D721Med (cell line): ENCODE results near the gene HIF3A.

Experiments used
- DNase-seq: peaks from one replicate; pipeline ENCODE4 v3.0.0; 2011; ENCODE audit warnings: low spot score; ENCODE audit not compliant: insufficient read length
- FAIRE-seq: peaks from 2 replicates; lab custom pipeline; 2011; peaks lifted over from hg19 to GRCh38; lab: Jason Lieb, UNC
- CTCF ChIP-seq: IDR thresholded peaks from 2 replicates; pipeline ENCODE4 v1.5.1; 2012; ENCODE audit warnings: mild to moderate bottlenecking, control low read depth; ENCODE audit not compliant: insufficient read depth; ENCODE audit errors: missing control alignments

The HIF3A gene

DNA sequence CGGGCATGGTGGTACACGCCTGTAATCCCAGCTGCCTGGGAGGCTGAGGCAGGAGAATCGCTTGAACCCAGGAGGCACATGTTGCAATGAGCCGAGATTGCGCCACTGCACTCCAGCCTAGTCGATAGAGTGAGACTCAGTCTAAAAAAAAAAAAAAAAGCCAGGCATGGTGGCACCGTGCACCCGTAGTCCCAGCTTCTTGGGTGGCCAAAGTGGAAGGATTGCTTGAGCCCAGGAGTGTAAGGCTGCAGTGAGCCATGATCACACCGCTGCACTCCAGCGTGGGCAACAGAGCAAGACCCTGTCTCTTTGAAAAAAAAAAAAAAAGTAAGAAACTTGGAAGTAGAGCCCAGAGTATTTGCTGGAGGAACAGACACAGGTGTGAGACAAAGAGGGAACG, 88.8 kb downstream of the HIF3A start:
- TF ChIP-seq CTCF = no peak
- FAIRE-seq (no peak), DNase-seq (no peak)

DNA sequence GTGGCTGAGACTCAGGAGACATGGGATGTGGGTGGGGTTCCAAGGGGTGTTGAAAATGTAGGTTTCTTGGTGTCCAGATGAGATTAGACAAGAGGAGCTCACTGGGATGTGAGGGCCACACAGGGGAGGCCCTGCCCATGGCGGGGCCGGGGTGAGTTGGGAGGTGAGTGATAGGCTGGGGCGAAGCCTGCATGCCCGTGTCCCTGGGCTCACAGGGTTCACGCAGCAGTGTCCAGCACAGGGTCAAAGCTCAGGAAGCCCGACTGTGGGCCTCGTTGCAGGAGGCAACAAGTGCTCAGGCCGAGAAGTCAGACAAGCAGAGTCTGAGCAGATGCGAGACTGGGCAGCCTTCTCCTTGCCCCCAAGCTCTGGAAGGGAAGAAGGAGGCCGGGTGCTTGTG, 89.3 kb downstream of the HIF3A start:
- DNase-seq = no peak
- FAIRE-seq = no peak
- TF ChIP-seq CTCF = no peak

DNA sequence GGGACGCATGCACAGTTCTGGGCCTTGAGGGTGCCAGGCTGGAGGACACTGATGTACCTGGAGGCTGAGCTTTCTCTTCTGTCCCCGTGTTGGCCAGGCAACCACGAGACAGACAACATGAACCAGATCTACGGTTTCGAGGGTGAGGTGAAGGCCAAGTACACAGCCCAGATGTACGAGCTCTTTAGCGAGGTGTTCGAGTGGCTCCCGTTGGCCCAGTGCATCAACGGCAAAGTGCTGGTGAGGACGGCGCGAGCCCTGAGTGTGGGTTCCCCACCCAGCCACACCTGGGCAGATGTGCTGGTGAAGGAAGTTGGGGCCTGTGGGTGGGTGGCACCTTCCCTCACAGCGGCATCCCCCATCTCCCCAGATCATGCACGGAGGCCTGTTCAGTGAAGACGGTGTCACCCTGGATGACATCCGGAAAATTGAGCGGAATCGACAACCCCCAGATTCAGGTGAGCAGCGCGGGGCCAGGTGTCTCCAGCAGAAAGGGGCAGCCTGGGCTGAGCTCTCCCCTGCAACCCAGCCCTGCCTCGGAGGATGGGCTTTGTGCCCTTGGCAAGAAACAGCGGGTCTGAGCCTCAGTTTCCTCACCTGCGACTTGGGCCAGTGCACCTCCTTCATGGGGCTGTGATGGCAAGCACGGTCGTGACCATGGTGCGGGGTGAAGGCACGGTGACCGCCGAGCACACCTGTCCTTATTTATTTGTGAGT, 90.3 kb downstream of the HIF3A start:
- no peak for DNase-seq
- TF ChIP-seq CTCF = no peak
- no peak for FAIRE-seq

GRCh38 chr19:46387713-46388130, 90.9 kb downstream of the HIF3A start:
- DNase-seq (no peak), FAIRE-seq (no peak)
- no peak for TF ChIP-seq CTCF

DNA sequence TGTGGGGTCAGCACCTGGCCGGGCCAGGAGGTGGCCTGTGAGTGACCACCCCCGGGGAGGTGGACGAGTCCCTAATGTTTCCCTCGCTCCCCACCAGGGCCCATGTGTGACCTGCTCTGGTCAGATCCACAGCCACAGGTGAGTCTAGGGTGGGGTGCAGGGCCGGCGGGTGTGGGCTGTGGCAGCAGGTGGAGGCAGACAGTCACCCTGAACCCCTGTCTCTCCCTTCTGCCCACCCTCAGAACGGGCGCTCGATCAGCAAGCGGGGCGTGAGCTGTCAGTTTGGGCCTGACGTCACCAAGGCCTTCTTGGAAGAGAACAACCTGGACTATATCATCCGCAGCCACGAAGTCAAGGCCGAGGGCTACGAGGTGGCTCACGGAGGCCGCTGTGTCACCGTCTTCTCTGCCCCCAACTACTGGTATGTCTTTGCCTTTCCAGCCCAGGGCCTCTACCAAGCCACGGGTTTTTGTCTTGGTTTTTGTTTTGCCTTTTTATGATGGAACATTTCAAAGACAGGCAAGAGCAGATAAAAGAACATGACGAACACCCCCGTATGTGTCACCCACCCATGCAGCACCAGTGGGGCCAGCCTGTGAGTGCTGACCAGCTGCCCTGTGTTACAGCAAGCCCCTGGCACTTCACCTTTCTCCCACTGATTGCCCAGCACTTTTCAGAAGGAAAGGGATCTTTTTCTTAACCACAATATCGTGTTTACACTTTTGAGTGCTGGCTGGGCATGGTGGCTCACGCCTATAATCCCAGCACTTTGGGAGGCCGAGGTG, 91.7 kb downstream of the HIF3A start:
- DNase-seq (no peak), FAIRE-seq (no peak)
- no peak for TF ChIP-seq CTCF

DNA sequence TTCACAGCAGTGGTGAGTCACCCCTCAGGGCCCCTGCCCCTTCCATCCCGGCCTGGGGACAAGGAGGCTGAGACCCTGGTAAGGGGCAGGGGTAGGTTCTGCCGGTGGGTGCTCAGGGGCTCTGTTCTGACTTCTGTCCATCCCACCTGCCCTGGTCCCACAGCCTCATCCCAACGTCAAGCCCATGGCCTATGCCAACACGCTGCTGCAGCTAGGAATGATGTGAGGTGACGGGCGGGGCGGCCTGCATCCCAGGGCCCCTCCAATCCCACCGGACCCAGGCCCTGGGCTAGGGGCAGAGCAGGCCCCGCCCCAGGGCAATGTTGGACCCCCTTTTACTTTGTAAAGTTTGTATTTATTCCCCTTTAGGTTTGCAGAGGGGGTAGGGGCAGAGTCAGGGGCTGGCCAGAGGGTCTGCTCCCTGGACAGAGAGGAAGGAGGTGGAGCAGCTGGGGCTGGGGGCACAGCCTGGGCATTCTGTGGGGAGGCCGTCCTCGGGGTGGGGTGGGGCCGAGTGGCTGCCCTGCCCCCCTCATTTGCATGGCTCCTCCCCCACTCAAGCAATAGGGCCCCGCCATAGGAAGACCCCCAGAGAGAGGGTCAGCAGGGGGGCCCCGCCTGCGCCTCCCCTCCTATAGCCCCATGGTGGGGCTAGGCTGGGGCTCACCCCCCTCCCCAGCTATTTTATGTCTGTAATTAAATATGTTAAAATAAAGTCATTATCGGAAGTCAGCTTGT, 93.4 kb downstream of the HIF3A start:
- FAIRE-seq (no peak), DNase-seq (no peak)
- TF ChIP-seq CTCF = no peak
